CD4-positive, alpha-beta T cell treated with Interleukin-2 at 100 ng/mL for 4 hours (primary cell): ENCODE data around the gene FOXP3.

ENCODE experiments used
- DNase-seq: peaks from one replicate; pipeline ENCODE4 v3.0.0-alpha.2; 2020; ENCODE audit warnings: low spot score

Gene FOXP3

GRCh38 chrX:49214996-49215526 lies 49.4 kb downstream of the FOXP3 start:
- no peak for DNase-seq

GRCh38 chrX:49214416-49214815 lies 50.1 kb downstream of the FOXP3 start:
- DNase-seq: no peak

GRCh38 chrX:49212861-49213260 lies 51.6 kb downstream of the FOXP3 start:
- DNase-seq: no peak

GRCh38 chrX:49212209-49212608 lies 52.3 kb downstream of the FOXP3 start:
- DNase-seq: no peak

GRCh38 chrX:49211074-49211473 lies 53.4 kb downstream of the FOXP3 start:
- no peak for DNase-seq

- no peak for DNase-seq
Measured at GRCh38 chrX:49210406-49210805, 54.1 kb downstream of the FOXP3 start.

- DNase-seq: no peak
Measured at GRCh38 chrX:49209434-49210251, 54.9 kb downstream of the FOXP3 start.

- no peak for DNase-seq
Measured at GRCh38 chrX:49208399-49208798, 56.1 kb downstream of the FOXP3 start.

GRCh38 chrX:49206543-49206942 lies 58.0 kb downstream of the FOXP3 start:
- DNase-seq: no peak

- no peak for DNase-seq
Measured at GRCh38 chrX:49205443-49205842, 59.1 kb downstream of the FOXP3 start.

- DNase-seq: no peak
Measured at GRCh38 chrX:49204709-49205108, 59.8 kb downstream of the FOXP3 start.

GRCh38 chrX:49204017-49204416 lies 60.5 kb downstream of the FOXP3 start:
- no peak for DNase-seq

- DNase-seq: no peak
Measured at GRCh38 chrX:49203536-49203935, 61.0 kb downstream of the FOXP3 start.

- no peak for DNase-seq
Measured at GRCh38 chrX:49202022-49202421, 62.5 kb downstream of the FOXP3 start.
